IPS DF 4.7 (cell line): ENCODE data around the gene ST7.
"Not testable (repeated sequence)": the region's sequence is repeated elsewhere in the genome, so short reads cannot be mapped to it uniquely, and the experiment has no call there.

ENCODE experiments used
- DNase-seq: peaks from one replicate; pipeline ENCODE4 v3.0.0-alpha.2; 2013; ENCODE audit warnings: low spot score; ENCODE audit errors: extremely low read depth

Gene ST7

GRCh38 chr7:117217106-117218035, 264.1 kb downstream of the ST7 start:
- no peak for DNase-seq

- no peak for DNase-seq
Observed at GRCh38 chr7:117218700-117219099, 265.4 kb downstream of the ST7 start.

GRCh38 chr7:117219485-117219884, 266.2 kb downstream of the ST7 start:
- no peak for DNase-seq

- DNase-seq = no peak
Observed at GRCh38 chr7:117220836-117221235, 267.5 kb downstream of the ST7 start.

GRCh38 chr7:117225536-117225935, 272.2 kb downstream of the ST7 start:
- DNase-seq = no peak

GRCh38 chr7:117227091-117227490, 273.8 kb downstream of the ST7 start:
- no peak for DNase-seq

GRCh38 chr7:117229350-117229749, 276.0 kb downstream of the ST7 start:
- DNase-seq = no peak

GRCh38 chr7:117230276-117231046, 277.2 kb downstream of the ST7 start:
- no peak for DNase-seq

GRCh38 chr7:117231047-117231359, 277.7 kb downstream of the ST7 start:
- no peak for DNase-seq

- no peak for DNase-seq
Observed at GRCh38 chr7:117237646-117238045, 284.3 kb downstream of the ST7 start.

- DNase-seq = no peak
Observed at GRCh38 chr7:117238472-117238871, 285.2 kb downstream of the ST7 start.

GRCh38 chr7:117238937-117239336, 285.6 kb downstream of the ST7 start:
- no peak for DNase-seq

GRCh38 chr7:117241088-117241487, 287.8 kb downstream of the ST7 start:
- DNase-seq = no peak

GRCh38 chr7:117243390-117243789, 290.1 kb downstream of the ST7 start:
- DNase-seq = no peak

GRCh38 chr7:117245703-117246102, 292.4 kb downstream of the ST7 start:
- not testable (repeated sequence) for DNase-seq

GRCh38 chr7:117247809-117248208, 294.5 kb downstream of the ST7 start:
- DNase-seq = no peak

GRCh38 chr7:117248829-117249228, 295.5 kb downstream of the ST7 start:
- no peak for DNase-seq

- DNase-seq = no peak
Observed at GRCh38 chr7:117249696-117250095, 296.4 kb downstream of the ST7 start.

- no peak for DNase-seq
Observed at GRCh38 chr7:117250245-117250644, 296.9 kb downstream of the ST7 start.

GRCh38 chr7:117250801-117251200, 297.5 kb downstream of the ST7 start:
- DNase-seq = no peak

GRCh38 chr7:117251687-117252086, 298.4 kb downstream of the ST7 start:
- no peak for DNase-seq

- no peak for DNase-seq
Observed at GRCh38 chr7:117259615-117260014, 306.3 kb downstream of the ST7 start.

GRCh38 chr7:117262546-117262945, 309.2 kb downstream of the ST7 start:
- no peak for DNase-seq
